Measurements from ENCODE around the gene ERVFRD-1.

The ERVFRD-1 gene, protein sequence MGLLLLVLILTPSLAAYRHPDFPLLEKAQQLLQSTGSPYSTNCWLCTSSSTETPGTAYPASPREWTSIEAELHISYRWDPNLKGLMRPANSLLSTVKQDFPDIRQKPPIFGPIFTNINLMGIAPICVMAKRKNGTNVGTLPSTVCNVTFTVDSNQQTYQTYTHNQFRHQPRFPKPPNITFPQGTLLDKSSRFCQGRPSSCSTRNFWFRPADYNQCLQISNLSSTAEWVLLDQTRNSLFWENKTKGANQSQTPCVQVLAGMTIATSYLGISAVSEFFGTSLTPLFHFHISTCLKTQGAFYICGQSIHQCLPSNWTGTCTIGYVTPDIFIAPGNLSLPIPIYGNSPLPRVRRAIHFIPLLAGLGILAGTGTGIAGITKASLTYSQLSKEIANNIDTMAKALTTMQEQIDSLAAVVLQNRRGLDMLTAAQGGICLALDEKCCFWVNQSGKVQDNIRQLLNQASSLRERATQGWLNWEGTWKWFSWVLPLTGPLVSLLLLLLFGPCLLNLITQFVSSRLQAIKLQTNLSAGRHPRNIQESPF

GRCh38 chr6:11110921-11111768, at the start of gene ERVFRD-1:
ERVFRD-1 (minus strand) TSS chr6:11111725; CDS start chr6:11105310, 6,415 bp downstream.
- no peak for DNase-seq

- no peak for DNase-seq
These were observed 48.7 kb upstream of the ERVFRD-1 start for GRCh38 chr6:11160199-11160598.

DNA sequence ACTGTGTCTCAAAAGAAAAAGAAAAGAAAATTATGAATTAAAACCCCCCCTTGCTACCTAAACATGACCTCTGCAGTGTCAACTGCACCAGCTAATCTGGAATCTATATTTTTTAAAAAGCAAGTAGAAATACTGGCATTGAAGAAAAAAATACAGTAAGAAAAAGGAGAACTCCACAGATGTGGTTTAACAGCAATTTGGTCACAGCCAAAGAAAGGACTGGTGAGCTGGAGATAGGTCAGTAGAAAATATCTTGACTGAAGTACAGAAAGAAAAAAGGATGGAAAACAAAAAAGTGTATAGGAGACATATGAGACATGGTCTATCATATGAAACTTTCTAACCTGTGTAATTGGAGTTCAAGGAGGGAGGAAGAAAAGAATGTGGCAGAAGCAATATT, 44.1 kb upstream of the ERVFRD-1 start:
- DNase-seq = no peak

GRCh38 chr6:11153447-11153846, 41.9 kb upstream of the ERVFRD-1 start:
- no peak for DNase-seq

- DNase-seq = no peak
These were observed 41.1 kb upstream of the ERVFRD-1 start for GRCh38 chr6:11152581-11152980.

DNA sequence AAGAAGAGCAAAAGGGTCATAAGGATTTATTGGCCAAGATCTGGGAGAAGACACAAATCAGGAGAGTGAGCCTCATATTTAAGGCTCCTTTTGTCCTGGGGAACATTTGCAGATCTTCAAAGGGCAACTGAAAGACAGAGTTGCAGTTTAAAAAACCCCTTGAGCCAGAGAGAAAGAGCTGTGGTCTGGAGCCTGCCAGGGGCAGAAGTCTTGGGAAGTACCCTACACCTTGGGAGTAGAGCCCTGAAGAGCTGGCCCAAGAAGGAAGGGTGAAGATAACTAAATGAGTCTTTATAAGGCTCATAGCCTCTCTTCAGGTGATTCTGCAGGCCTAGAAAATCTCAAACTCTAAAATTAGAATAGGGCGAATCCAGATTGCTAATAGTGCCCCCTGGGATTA, 40.0 kb upstream of the ERVFRD-1 start:
- no peak for DNase-seq

DNA sequence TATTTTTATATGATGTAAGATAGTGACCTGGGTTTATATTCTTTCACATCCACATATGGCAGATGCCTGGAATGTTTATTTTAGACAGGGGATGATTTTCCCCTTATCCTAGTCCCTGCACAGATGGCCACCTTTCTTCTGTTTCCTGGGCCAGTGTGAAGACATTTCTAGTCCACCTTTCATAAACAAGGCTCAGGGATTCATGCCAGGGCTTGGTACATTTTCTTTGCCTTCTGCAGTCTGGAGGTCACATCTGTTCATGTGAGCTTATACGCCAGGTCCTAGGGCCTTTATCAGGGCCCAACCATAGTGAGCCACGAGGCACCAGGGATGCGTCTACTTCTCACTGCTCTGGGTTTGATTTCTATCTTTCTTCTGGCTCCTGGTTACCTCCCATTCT, 38.0 kb upstream of the ERVFRD-1 start:
- no peak for DNase-seq

- no peak for DNase-seq
These were observed 34.7 kb upstream of the ERVFRD-1 start for GRCh38 chr6:11146117-11146826.

- peak in 1 of 2 experiments; percentile 7 for DNase-seq
These were observed 32.9 kb upstream of the ERVFRD-1 start for GRCh38 chr6:11144393-11144851.

DNA sequence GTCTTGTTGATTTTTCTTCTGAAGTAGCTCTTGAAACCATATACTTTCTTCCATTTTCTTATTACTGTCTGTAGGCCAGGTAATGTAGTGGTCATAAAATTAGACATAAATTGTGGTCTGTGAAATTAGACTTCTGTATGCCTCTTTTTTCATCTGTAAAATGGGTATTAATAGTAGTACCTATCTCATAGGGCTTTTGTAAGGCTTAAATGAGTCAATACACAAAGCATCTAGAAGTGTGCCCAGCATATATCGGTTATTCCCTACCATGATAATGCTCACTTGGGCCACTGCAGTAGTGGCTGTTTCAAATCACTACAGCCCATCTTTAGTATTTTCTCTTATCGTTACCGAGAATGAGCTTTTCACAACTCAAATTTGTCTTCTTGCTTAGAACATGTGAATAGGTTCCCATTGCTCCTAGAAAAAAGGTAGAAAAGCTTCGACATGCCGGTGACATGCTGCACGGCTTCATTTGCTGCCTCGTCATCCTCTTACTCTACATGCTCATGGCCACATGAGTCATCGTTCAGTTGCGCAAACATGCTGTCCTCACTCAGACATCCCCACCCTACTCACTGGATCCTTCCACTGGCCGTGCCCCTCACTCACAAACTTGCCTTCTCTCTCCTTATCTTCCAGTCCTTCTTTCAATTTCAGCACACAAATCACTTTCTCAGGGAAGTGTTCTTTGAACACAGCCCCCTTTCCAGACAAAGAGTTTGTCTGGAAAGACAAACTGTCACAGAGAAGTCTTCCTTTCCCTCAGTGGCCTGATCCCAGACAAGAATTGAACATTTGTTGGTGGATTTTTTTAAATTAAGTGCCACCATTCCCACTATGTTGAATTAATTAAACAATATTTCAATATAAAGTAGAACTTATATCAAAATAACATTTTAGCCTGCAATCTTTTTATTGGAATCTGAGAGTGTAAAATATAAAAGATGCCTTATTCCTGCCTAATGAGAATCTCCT, 32.2 kb upstream of the ERVFRD-1 start:
- DNase-seq = no peak

- no peak for DNase-seq
These were observed 30.9 kb upstream of the ERVFRD-1 start for GRCh38 chr6:11142296-11143027.

DNA sequence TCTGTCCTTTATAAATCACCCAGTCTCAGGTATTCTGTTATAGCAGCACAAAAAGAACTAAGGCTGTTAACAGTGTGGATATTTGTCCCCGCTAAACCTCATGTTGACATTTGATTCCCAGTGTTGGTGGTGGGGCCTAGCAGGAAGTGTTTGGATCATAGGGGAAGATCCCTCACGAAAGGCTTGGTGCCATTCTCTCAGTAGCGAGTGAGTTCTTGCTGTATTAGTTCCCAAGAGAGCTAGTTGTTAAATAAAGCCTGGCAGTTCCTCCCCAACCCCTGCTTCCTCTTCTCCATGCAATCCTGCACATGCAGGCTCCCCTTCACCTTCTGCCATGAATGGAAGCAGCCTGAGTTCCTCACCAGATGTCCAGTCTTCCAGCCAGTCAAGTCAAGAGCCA, 29.8 kb upstream of the ERVFRD-1 start:
- no peak for DNase-seq

- no peak for DNase-seq
These were observed 28.5 kb upstream of the ERVFRD-1 start for GRCh38 chr6:11140056-11140455.

DNA sequence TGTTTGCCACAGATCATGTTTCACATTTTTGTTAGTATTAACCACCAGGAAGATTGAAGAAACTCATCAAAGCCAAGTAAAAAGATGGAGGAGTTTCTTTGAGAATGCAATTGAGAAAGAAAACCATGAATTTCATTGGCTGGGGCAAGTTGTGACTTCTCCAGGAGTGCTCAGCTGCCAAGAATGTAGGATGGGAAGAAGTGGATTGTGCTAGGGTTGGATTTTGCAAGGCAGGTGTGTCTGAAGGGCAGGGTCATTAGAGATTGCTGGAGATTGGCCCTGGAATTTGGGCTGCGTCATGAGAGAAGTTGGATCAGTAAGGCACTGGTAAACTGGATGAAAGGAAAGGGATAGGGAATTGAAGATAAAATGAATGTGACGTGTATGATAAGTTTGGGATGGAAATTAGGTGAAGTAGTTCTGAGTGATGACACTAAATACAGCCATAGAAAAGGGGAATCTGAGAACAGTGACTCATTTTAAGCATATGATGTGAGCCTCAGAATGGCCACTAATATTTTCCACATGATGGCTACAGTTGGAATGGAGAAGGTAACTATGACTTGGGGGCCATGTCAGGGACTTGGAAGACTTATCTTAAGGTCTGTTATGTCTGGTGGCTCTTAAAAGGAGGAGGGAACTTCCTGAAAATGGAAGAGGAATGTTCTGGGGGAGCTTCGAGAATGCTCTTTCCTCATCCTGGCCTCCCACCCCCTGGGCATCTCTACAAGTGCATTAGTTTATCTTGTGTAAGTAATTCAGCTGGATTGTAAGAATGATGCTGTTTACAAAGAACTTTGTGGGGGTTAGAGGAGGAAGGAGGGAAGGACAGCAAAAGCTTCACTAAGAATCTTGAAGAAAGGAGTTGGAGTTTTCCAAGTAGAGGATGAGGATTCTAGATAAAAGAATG, 27.8 kb upstream of the ERVFRD-1 start:
- DNase-seq = no peak

DNA sequence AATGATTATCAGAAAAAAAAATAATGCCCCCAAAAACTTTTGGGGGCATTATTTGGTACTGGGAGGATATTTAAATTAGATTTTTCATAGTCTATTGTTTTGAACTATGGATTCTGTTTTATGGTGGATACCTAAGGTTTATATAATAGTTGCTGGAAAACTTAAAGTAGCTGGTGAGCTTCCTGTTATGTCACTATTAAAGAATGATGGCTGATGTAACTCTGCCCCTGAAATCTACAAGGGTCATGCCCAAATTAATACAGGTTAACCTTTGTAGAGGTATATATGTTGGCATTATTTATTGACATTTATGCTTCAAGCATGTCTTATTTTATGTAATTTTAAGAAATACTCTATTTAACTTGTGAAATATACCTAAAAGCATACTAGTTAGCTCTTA, 25.3 kb upstream of the ERVFRD-1 start:
- no peak for DNase-seq

GRCh38 chr6:11133281-11133680, 21.8 kb upstream of the ERVFRD-1 start:
- no peak for DNase-seq

GRCh38 chr6:11132194-11132888, 20.8 kb upstream of the ERVFRD-1 start:
- no peak for DNase-seq

GRCh38 chr6:11130605-11131004, 19.1 kb upstream of the ERVFRD-1 start:
- no peak for DNase-seq

- DNase-seq = no peak
These were observed 18.5 kb upstream of the ERVFRD-1 start for GRCh38 chr6:11129908-11130565.
